ENCODE results near the gene WWC2.

The WWC2 gene

DNA sequence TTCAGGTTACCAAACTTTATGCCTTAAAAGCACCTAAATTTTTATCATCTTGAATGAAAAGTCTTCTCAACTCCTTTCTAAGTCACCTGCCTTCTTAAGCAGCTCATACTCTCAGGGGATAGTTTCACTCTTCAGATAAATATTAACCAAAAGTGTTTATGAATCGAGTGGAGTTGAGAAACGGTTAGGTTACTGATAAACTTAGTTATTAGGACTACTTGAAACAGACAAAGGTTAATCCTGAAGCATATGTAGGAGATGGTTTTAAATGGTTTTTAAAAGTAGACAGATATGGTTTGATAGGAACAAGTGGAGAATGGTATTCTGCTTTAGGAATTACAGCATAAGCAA, 188.2 kb downstream of the WWC2 start:
- Histone ChIP-seq H3K79me2 (ENCODE audit: control insufficient read depth, low read length) (no peaks in the 10 kb centered on the region), H3K9me3 (ENCODE audit: control insufficient read depth, insufficient read depth, low read length) (no peaks in the 10 kb centered on the region), H3F3A (ENCODE audit: control insufficient read depth, insufficient read depth) (no peaks in the 10 kb centered on the region), H3K36me3 (ENCODE audit: control insufficient read depth, low read length) (no peaks in the 10 kb centered on the region), H3K27ac (ENCODE audit: low read depth, low read length) (no peak overlapping the region), H4K20me1 (ENCODE audit: control insufficient read depth, insufficient read depth, low read depth, low read length) (no peaks in the 10 kb centered on the region), H3K9me2 (replicated peaks; ENCODE audit: control insufficient read depth, low read length) (no peaks in the 10 kb centered on the region), H3K4me1 (ENCODE audit: control insufficient read depth, low read length) (no peaks in the 10 kb centered on the region), H3K27me3 (ENCODE audit: control insufficient read depth, low read length) (0 out of 2 replicates have a peak, but pooled peaks cover 2% of the 10 kb centered on the region), H3K4me3 (ENCODE audit: low read length) (no peak overlapping the region), H3K4me2 (ENCODE audit: low read length) (no peak overlapping the region)
- TF ChIP-seq, protein P1, sequence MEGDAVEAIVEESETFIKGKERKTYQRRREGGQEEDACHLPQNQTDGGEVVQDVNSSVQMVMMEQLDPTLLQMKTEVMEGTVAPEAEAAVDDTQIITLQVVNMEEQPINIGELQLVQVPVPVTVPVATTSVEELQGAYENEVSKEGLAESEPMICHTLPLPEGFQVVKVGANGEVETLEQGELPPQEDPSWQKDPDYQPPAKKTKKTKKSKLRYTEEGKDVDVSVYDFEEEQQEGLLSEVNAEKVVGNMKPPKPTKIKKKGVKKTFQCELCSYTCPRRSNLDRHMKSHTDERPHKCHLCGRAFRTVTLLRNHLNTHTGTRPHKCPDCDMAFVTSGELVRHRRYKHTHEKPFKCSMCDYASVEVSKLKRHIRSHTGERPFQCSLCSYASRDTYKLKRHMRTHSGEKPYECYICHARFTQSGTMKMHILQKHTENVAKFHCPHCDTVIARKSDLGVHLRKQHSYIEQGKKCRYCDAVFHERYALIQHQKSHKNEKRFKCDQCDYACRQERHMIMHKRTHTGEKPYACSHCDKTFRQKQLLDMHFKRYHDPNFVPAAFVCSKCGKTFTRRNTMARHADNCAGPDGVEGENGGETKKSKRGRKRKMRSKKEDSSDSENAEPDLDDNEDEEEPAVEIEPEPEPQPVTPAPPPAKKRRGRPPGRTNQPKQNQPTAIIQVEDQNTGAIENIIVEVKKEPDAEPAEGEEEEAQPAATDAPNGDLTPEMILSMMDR (IDR thresholded peaks at IDR 0.05; ENCODE audit: low read depth, low read length, poor library complexity, severe bottlenecking), result no peak
- no peak for TF ChIP-seq EZH2phosphoT487 (IDR thresholded peaks at IDR 0.05; ENCODE audit: borderline replicate concordance, low read length)

DNA sequence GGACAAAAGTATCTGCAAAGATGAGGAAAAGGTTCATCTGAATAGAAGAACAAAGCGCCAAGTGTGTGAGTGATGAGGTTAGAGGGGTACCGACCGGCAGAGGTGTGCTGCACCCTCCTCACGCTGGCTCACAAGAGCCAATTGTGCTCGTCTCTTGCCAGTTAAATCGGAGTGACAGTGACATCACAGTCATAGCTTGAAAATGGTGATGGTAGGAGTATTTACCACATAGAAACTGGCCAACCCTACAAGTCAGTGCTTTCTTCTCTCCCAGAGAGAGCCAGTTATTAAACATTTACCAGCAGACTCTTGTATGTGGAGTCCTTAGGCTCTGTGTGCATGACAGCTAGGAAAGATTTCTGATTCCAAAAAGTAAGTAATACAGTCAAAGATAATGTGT, 188.6 kb downstream of the WWC2 start:
- Histone ChIP-seq H3K4me1 (ENCODE audit: control insufficient read depth, low read length) (no peaks in the 10 kb centered on the region), H3F3A (ENCODE audit: control insufficient read depth, insufficient read depth) (no peaks in the 10 kb centered on the region), H3K9me3 (ENCODE audit: control insufficient read depth, insufficient read depth, low read length) (no peaks in the 10 kb centered on the region), H3K4me2 (ENCODE audit: low read length) (no peak overlapping the region), H3K79me2 (ENCODE audit: control insufficient read depth, low read length) (no peaks in the 10 kb centered on the region), H3K27me3 (ENCODE audit: control insufficient read depth, low read length) (0 out of 2 replicates have a peak, but pooled peaks cover 2% of the 10 kb centered on the region), H3K9me2 (replicated peaks; ENCODE audit: control insufficient read depth, low read length) (no peaks in the 10 kb centered on the region), H3K36me3 (ENCODE audit: control insufficient read depth, low read length) (no peaks in the 10 kb centered on the region), H3K27ac (ENCODE audit: low read depth, low read length) (no peak overlapping the region), H4K20me1 (ENCODE audit: control insufficient read depth, insufficient read depth, low read depth, low read length) (no peaks in the 10 kb centered on the region), H3K4me3 (ENCODE audit: low read length) (no peak overlapping the region)
- TF ChIP-seq, protein P1 (IDR thresholded peaks at IDR 0.05; ENCODE audit: low read depth, low read length, poor library complexity, severe bottlenecking), result no peak
- TF ChIP-seq EZH2phosphoT487 (IDR thresholded peaks at IDR 0.05; ENCODE audit: borderline replicate concordance, low read length), result no peak

DNA sequence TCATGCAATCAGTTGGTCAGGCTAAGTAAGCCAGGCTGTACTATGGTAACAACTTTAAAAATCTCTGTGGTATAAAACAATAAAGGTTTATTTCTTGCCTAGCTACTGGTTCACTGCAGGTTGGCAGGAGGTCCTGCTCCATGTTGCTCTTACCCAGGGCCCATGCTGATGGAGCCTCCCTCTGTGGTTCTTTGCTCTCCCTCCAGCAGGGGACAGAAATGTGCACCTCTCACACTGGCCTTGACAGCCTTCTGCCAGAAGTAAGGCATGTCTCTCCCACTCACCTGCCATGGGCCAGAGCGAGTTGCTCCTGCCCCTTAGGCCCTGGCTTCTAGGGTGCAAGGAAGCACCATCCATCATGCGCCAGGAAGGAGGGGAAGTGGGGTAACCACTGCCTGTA, 189.9 kb downstream of the WWC2 start:
- 0 out of 2 replicates have a peak, but pooled peaks cover 2% of the 10 kb centered on the region for H3K27me3 ChIP-seq (ENCODE audit: control insufficient read depth, low read length)
- H3K79me2 ChIP-seq (ENCODE audit: control insufficient read depth, low read length), result no peaks in the 10 kb centered on the region
- H3F3A ChIP-seq (ENCODE audit: control insufficient read depth, insufficient read depth), result no peaks in the 10 kb centered on the region
- H3K36me3 ChIP-seq (ENCODE audit: control insufficient read depth, low read length), result no peaks in the 10 kb centered on the region
- no peaks in the 10 kb centered on the region for H3K9me2 ChIP-seq (replicated peaks; ENCODE audit: control insufficient read depth, low read length)
- H3K4me1 ChIP-seq (ENCODE audit: control insufficient read depth, low read length), result no peaks in the 10 kb centered on the region
- H3K4me2 ChIP-seq (ENCODE audit: low read length), result no peak overlapping the region
- no peaks in the 10 kb centered on the region for H4K20me1 ChIP-seq (ENCODE audit: control insufficient read depth, insufficient read depth, low read depth, low read length)
- H3K27ac ChIP-seq (ENCODE audit: low read depth, low read length), result no peak overlapping the region
- H3K9me3 ChIP-seq (ENCODE audit: control insufficient read depth, insufficient read depth, low read length), result no peaks in the 10 kb centered on the region
- H3K4me3 ChIP-seq (ENCODE audit: low read length), result no peak overlapping the region
- TF ChIP-seq EZH2phosphoT487 (IDR thresholded peaks at IDR 0.05; ENCODE audit: borderline replicate concordance, low read length), result no peak
- TF ChIP-seq, protein P1 (IDR thresholded peaks at IDR 0.05; ENCODE audit: low read depth, low read length, poor library complexity, severe bottlenecking), result no peak

DNA sequence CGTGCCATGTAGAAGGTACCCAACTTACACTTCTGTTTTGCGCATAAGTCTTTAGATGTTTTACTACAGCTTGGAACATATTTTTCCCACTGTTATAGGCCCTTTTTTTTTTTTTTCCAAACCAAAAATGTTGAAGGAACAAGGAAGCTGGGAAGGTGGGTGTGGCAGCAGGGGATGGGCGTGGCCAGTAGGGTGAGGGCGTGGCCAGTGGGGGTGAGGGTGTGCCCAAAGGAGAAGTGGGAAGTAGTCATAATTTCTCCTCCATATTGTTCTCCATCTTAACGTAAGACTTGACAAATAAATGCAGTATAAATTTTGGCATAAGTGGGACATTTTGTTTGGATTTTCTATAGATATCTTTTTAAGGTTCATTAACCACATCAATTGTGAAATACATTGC, 190.6 kb downstream of the WWC2 start:
- Histone ChIP-seq H4K20me1 (ENCODE audit: control insufficient read depth, insufficient read depth, low read depth, low read length) (no peaks in the 10 kb centered on the region), H3K79me2 (ENCODE audit: control insufficient read depth, low read length) (no peaks in the 10 kb centered on the region), H3K27me3 (ENCODE audit: control insufficient read depth, low read length) (no peaks in the 10 kb centered on the region), H3K27ac (ENCODE audit: low read depth, low read length) (no peak overlapping the region), H3K36me3 (ENCODE audit: control insufficient read depth, low read length) (no peaks in the 10 kb centered on the region), H3K9me3 (ENCODE audit: control insufficient read depth, insufficient read depth, low read length) (no peaks in the 10 kb centered on the region), H3K4me2 (ENCODE audit: low read length) (no peak overlapping the region), H3F3A (ENCODE audit: control insufficient read depth, insufficient read depth) (no peaks in the 10 kb centered on the region), H3K4me3 (ENCODE audit: low read length) (no peak overlapping the region), H3K4me1 (ENCODE audit: control insufficient read depth, low read length) (no peaks in the 10 kb centered on the region), H3K9me2 (replicated peaks; ENCODE audit: control insufficient read depth, low read length) (no peaks in the 10 kb centered on the region)
- TF ChIP-seq EZH2phosphoT487 (IDR thresholded peaks at IDR 0.05; ENCODE audit: borderline replicate concordance, low read length), result no peak
- TF ChIP-seq, protein P1 (IDR thresholded peaks at IDR 0.05; ENCODE audit: low read depth, low read length, poor library complexity, severe bottlenecking), result no peak

Measured in DOHH2 (cell line).